Endothelial cell of umbilical vein (primary cell): ENCODE results near the gene ZNF687. TPM values are rescaled to one million over a fixed set of nuclear protein-coding genes. Genes with fewer than 3 reads are reported as not detected.

Experiments
- BruUV-seq: library from RNA; stranded (reverse); fragments of 400-500 nt; replicated peaks from 2 replicates; lab custom pipeline; 2021; lab: Mats Ljungman, UMichigan
- CTCF ChIA-PET: fragments of 300-600, 350-600 bp; sonication (Branson Sonifier 250); formaldehyde crosslinking; loops from one replicate; lab custom pipeline; 2021; ENCODE audit warnings: antibody characterized with exemption, inconsistent platforms; lab: Charles Lee
- POLR2A ChIA-PET: fragments of 300-600, 350-600 bp; sonication (Branson Sonifier 250); formaldehyde crosslinking; loops from one replicate; lab custom pipeline; 2021; ENCODE audit warnings: antibody characterized with exemption, inconsistent platforms; lab: Charles Lee
- DNase-seq: peaks from one replicate; pipeline ENCODE4 v3.0.0-alpha.2; 2011; ENCODE audit warnings: low read depth, low spot score
- FAIRE-seq: peaks from 2 replicates; lab custom pipeline; 2011; peaks lifted over from hg19 to GRCh38; lab: Jason Lieb, UNC
- H2AFZ ChIP-seq: 2 replicates; pipeline ENCODE4 v1.6.0; 2012; ENCODE audit warnings: low read depth, low read length, control low read depth, inconsistent platforms
- H3K27ac ChIP-seq: 2 replicates; pipeline ENCODE4 v1.5.1; 2011; ENCODE audit warnings: low read depth, mild to moderate bottlenecking, control low read depth, low read length, moderate library complexity; ENCODE audit not compliant: insufficient read depth
- H3K27me3 ChIP-seq, 2 experiments: 2 replicates each; pipeline versions ENCODE4 v1.6.0 to v1.6.1; 2011; ENCODE audit warnings: low read length in 2 of 2, mixed read lengths in 1 of 2; ENCODE audit not compliant: control insufficient read depth in 2 of 2, insufficient read depth in 2 of 2
- H3K36me3 ChIP-seq, 2 experiments: 2 replicates in 1 of 2; 3 replicates in 1 of 2; pipeline ENCODE4 v1.5.1; 2011; ENCODE audit warnings: low read length in 2 of 2, mild to moderate bottlenecking in 1 of 2, moderate library complexity in 1 of 2; ENCODE audit not compliant: control insufficient read depth in 2 of 2, insufficient read depth in 2 of 2; ENCODE audit errors: extremely low read depth in 1 of 2
- H3K4me1 ChIP-seq: 3 replicates; pipeline ENCODE4 v1.5.1; 2011; ENCODE audit warnings: mild to moderate bottlenecking, low read length; ENCODE audit not compliant: control insufficient read depth, insufficient read depth; ENCODE audit errors: extremely low read depth
- H3K4me2 ChIP-seq: 2 replicates; pipeline ENCODE4 v1.6.1; 2011; ENCODE audit warnings: low read length, control low read depth, mixed read lengths; ENCODE audit not compliant: insufficient read depth
- H3K4me3 ChIP-seq, 3 experiments: fragments of 200-600 bp in 1 of 3; sonication (generic), shearing (Covaris generic) in 1 of 3; replicated peaks in 1 of 3; 2 replicates each; pipeline ENCODE4 v1.5.1; 2011 to 2016; ENCODE audit warnings: control low read depth in 3 of 3, low read length in 3 of 3, mild to moderate bottlenecking in 2 of 3, inconsistent platforms in 1 of 3, low read depth in 1 of 3, moderate library complexity in 1 of 3; ENCODE audit not compliant: insufficient read depth in 1 of 3
- H3K79me2 ChIP-seq: 2 replicates; pipeline ENCODE4 v1.6.0; 2012; ENCODE audit warnings: low read length, inconsistent platforms; ENCODE audit not compliant: control insufficient read depth, insufficient read depth
- H3K9ac ChIP-seq: replicated peaks from 2 replicates; pipeline ENCODE3; 2011; ENCODE audit warnings: low read length, control low read depth; ENCODE audit not compliant: insufficient read depth; ENCODE audit errors: extremely low read depth
- H3K9me1 ChIP-seq: replicated peaks from 3 replicates; pipeline ENCODE4 v1.6.0; 2011; ENCODE audit warnings: mild to moderate bottlenecking, low read length; ENCODE audit not compliant: control insufficient read depth, insufficient read depth; ENCODE audit errors: extremely low read depth
- H3K9me3 ChIP-seq: replicated peaks from 2 replicates; pipeline ENCODE4 v1.5.1; 2012; ENCODE audit warnings: low read length, inconsistent platforms; ENCODE audit not compliant: control insufficient read depth, insufficient read depth
- H4K20me1 ChIP-seq: replicated peaks from 2 replicates; pipeline ENCODE3; 2011; ENCODE audit warnings: mild to moderate bottlenecking, low read length; ENCODE audit not compliant: control insufficient read depth, insufficient read depth; ENCODE audit errors: extremely low read depth
- EZH2 ChIP-seq: IDR thresholded peaks from 2 replicates; pipeline ENCODE4 v1.6.1; 2012; ENCODE audit warnings: borderline replicate concordance, low read depth, mild to moderate bottlenecking, moderate library complexity, low read length, inconsistent platforms; ENCODE audit not compliant: severe bottlenecking
- FOS ChIP-seq: IDR thresholded peaks from 2 replicates; pipeline ENCODE4 v1.6.1; 2011; ENCODE audit warnings: mild to moderate bottlenecking, low read length, moderate library complexity, borderline replicate concordance; ENCODE audit not compliant: insufficient read depth
- GATA2 ChIP-seq: IDR thresholded peaks from 2 replicates; pipeline ENCODE4 v1.7.0; 2011; ENCODE audit warnings: low read depth, mild to moderate bottlenecking, moderate library complexity, mixed read lengths, low read length; ENCODE audit not compliant: insufficient read length, insufficient read depth
- JUN ChIP-seq: IDR thresholded peaks from 2 replicates; pipeline ENCODE4 v1.6.1; 2011; ENCODE audit warnings: borderline replicate concordance, low read depth; ENCODE audit not compliant: insufficient read length, insufficient read depth
- MAX ChIP-seq: IDR thresholded peaks from 2 replicates; pipeline ENCODE4 v1.6.1; 2011; ENCODE audit not compliant: insufficient read depth, insufficient read length
- MYC ChIP-seq: IDR thresholded peaks from one replicate; pipeline ENCODE4 v1.6.1; 2011; ENCODE audit warnings: mild to moderate bottlenecking, low read depth, low read length
- POLR2A ChIP-seq: IDR thresholded peaks from 2 replicates; pipeline ENCODE4 v1.6.1; 2012; ENCODE audit warnings: low read depth, mild to moderate bottlenecking, control low read depth, low read length
- POLR2AphosphoS5 ChIP-seq: IDR thresholded peaks from 2 replicates; pipeline ENCODE4 v1.6.1; 2012; ENCODE audit warnings: low read depth, mild to moderate bottlenecking, control low read depth, low read length, moderate library complexity; ENCODE audit not compliant: insufficient read depth
- dilution Hi-C: fragments of 300-500 bp; cut with MboI; formaldehyde crosslinking; loops from one replicate; pipeline ENCODE4 v1.15.0; 2019; ENCODE audit warnings: low sequenced_read_pairs; ENCODE audit not compliant: extremely low pct_ligation_motif_present
- intact Hi-C: fragments of 100-400 bp; cut with micrococcal nuclease; formaldehyde crosslinking; loops from one replicate; pipeline ENCODE4 v1.10.0; 2022
- polyA plus RNA-seq, 4 experiments: library from polyadenylated mRNA; depleted of rRNA in 3 of 4; stranded (reverse) in 3 of 4; unstranded in 1 of 4; fragments of >200 nt; gene quantifications; 2 replicates each; pipeline versions ENCODE4 v1.2.1 to v1.2.3, GENCODE V29; 2011 to 2012; ENCODE audit warnings: missing spikeins in 1 of 4
- total RNA-seq: library from RNA; stranded (reverse); gene quantifications from 2 replicates; pipeline ENCODE4 v1.2.3, GENCODE V29; 2021
- TF ChIP-seq, protein P1 (sequence below), 2 donors: IDR thresholded peaks; 1 replicate in 1 of 2; 2 replicates in 1 of 2; pipeline ENCODE4 v1.5.1; 2011; ENCODE audit warnings: low read length in 2 of 2, mild to moderate bottlenecking in 2 of 2, moderate library complexity in 2 of 2, control low read depth in 1 of 2, inconsistent platforms in 1 of 2, low read depth in 1 of 2; ENCODE audit not compliant: insufficient read depth in 1 of 2; ENCODE audit errors: extremely low read depth in 1 of 2

ZNF687 gene
- total and polyA plus RNA-seq, 2 donors (not counting 3 experiments of a cell fraction or from before 2014, with no cell fraction given) = 17.9 to 20.1 TPM

DNA sequence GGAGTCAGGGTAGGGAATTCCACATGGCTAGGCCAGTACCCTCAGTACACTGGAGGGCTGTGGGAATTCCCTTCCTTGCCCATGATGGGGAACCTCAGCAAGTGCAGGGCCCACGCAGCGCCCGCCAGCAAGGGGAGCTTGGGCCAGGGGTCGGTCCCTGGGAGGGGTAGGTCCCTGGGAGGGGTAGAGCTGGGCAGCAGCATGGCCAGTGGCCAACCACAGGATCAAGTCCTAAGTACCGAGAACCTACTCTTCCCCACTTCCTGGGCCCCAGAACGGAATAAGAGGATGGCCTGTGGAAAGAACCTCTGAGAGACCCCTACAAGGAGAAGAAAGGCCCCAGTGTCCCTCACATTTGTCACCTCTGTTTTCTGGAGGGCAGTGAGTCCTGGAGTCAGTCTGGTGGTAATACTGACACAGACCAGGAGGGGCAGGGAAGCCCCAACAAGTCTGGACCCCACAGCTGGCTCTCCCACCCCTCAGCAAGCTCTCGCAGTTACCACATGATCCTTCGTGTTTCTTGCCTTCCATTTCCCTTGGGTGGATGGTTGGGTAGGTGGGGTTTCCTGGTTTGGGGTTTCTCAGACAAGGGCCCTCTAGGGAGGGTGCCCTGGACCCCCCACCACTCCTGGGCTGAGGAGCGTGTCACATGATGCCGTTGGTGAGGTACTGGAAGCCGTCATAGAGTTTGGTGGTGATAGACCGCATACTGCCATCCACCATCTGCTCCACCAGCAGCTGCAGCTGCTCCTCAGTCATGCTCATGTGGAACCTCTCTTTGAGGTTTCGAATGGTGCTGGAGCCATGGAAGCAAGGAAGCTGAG is 10.3 kb downstream of the ZNF687 start:
- Histone ChIP-seq H2AFZ (no peak overlapping the region), H3K9me3 (no peaks in the 10 kb centered on the region), H3K27me3 (no peaks in the 10 kb centered on the region), H3K36me3 (peaks cover 11 to 69% of the 10 kb centered on the region in 2 experiments), H3K4me3 (no peak overlapping the region), H3K79me2 (no peaks in the 10 kb centered on the region), H3K27ac (no peak overlapping the region), H4K20me1 (no peaks in the 10 kb centered on the region), H3K9me1 (no peaks in the 10 kb centered on the region), H3K4me1 (no peaks in the 10 kb centered on the region), H3K4me2 (no peak overlapping the region), H3K9ac (no peak overlapping the region)
- intact Hi-C loops (no loop called here), dilution Hi-C loops (no loop called here)
- BruUV-seq = TSS peak; percentile 22
- TF ChIP-seq EZH2 = no peak
- DNase-seq (no peak), FAIRE-seq (no peak)
- CTCF ChIA-PET = interaction anchor here (1.0 to 1.3 kb wide), 2 partner anchors 31 to 49 kb away, joined by 4 to 13 read pairs; no protein-coding TSS in a partner anchor
- POLR2A ChIA-PET = interaction anchor here (0.6 to 1.5 kb wide), 3 partner anchors 9 to 11 kb away, joined by 3 to 10 read pairs (median 4); partner anchors contain the start of gene ZNF687

GRCh38 chr1:151293093-151293492 is 11.0 kb downstream of the ZNF687 start:
- intact Hi-C loops = no loop called here
- TF ChIP-seq GATA2 (no peak), POLR2A (no peak), MAX (no peak), EZH2 (no peak), MYC (no peak), JUN (no peak), POLR2AphosphoS5 (no peak), FOS (no peak)
- TF ChIP-seq, protein P1, sequence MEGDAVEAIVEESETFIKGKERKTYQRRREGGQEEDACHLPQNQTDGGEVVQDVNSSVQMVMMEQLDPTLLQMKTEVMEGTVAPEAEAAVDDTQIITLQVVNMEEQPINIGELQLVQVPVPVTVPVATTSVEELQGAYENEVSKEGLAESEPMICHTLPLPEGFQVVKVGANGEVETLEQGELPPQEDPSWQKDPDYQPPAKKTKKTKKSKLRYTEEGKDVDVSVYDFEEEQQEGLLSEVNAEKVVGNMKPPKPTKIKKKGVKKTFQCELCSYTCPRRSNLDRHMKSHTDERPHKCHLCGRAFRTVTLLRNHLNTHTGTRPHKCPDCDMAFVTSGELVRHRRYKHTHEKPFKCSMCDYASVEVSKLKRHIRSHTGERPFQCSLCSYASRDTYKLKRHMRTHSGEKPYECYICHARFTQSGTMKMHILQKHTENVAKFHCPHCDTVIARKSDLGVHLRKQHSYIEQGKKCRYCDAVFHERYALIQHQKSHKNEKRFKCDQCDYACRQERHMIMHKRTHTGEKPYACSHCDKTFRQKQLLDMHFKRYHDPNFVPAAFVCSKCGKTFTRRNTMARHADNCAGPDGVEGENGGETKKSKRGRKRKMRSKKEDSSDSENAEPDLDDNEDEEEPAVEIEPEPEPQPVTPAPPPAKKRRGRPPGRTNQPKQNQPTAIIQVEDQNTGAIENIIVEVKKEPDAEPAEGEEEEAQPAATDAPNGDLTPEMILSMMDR (IDR thresholded peaks at IDR 0.05; ENCODE audit: extremely low read depth in 1 of 2, insufficient read depth in 1 of 2, low read depth in 1 of 2, low read length in 2 of 2) = no peak
- DNase-seq (no peak), FAIRE-seq (no peak)
- no peak overlapping the region for H3K4me3 ChIP-seq
- H3K27me3 ChIP-seq = no peaks in the 10 kb centered on the region
- H3K27ac ChIP-seq = no peak overlapping the region
- ChIA-PET POLR2A (interaction anchor here (0.6 to 1.5 kb wide), 2 partner anchors 8 to 10 kb away, joined by 4 to 10 read pairs; no protein-coding TSS in a partner anchor), CTCF (interaction anchor here (1.0 to 22.0 kb wide), 2 partner anchors 31 to 46 kb away, joined by 4 to 674 read pairs; no protein-coding TSS in a partner anchor)
- no peak overlapping the region for H2AFZ ChIP-seq
- H3K4me1 ChIP-seq = no peaks in the 10 kb centered on the region
- H3K79me2 ChIP-seq = no peaks in the 10 kb centered on the region
- H3K9me3 ChIP-seq = no peaks in the 10 kb centered on the region
- no peak overlapping the region for H3K9ac ChIP-seq
- no TSS peak for BruUV-seq
- H3K9me1 ChIP-seq = no peaks in the 10 kb centered on the region
- no peaks in the 10 kb centered on the region for H4K20me1 ChIP-seq
- H3K36me3 ChIP-seq = peaks cover 15 to 68% of the 10 kb centered on the region in 2 experiments
- dilution Hi-C loops = no loop called here
- H3K4me2 ChIP-seq = no peak overlapping the region
